Posterior cingulate gyrus (tissue), 11 donors: ENCODE measurements around the gene AK4.

Source experiments
- DNase-seq, 10 donors: peaks; one replicate each; pipeline versions ENCODE4 v3.0.0 to v3.0.0-alpha.2; 2020 to 2021; ENCODE audit warnings: mixed read lengths in 3 of 10
- intact Hi-C: fragments of 100-400 bp; cut with DNase I; formaldehyde crosslinking; loops from one replicate; pipeline ENCODE4 v1.15.1; 2023

AK4 gene

GRCh38 chr1:65172936-65173690 lies 25.1 kb downstream of the AK4 start:
- intact Hi-C loops = no loop called here
- no peak for DNase-seq

- no peak for DNase-seq
- intact Hi-C loops = no loop called here
Observed at GRCh38 chr1:65174585-65174984, 26.6 kb downstream of the AK4 start.

GRCh38 chr1:65175171-65176055 lies 27.4 kb downstream of the AK4 start:
- DNase-seq = peak in 8 of 10 donors; percentile 30 to 92 (median 48)
- intact Hi-C loops = no loop called here

GRCh38 chr1:65176056-65176450 lies 28.1 kb downstream of the AK4 start:
- DNase-seq = no peak
- intact Hi-C loops = no loop called here

GRCh38 chr1:65176591-65176990 lies 28.6 kb downstream of the AK4 start:
- intact Hi-C loops = no loop called here
- no peak for DNase-seq

- DNase-seq = no peak
- intact Hi-C loops = no loop called here
Observed at GRCh38 chr1:65177457-65177856, 29.5 kb downstream of the AK4 start.

DNA sequence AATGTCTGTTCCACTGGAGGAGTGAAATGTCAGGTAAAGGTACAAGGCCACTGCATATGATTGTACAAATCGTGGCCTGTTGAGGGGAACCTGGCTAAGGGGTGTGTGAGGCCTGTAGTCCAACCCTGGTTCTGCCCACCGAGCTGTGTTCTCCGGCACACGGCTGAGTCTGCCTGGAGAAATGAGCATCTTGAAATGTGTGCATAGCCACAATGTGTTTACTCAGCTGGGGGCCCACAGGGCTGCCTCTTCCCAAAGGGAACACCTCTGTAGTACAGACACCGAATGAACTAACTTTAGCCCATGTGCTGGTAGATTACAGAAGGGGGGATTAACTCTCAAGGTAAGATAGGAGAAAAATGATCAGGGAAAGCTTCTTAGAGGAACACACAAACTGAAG lies 30.2 kb downstream of the AK4 start:
- intact Hi-C loops = no loop called here

GRCh38 chr1:65179148-65179547 lies 31.1 kb downstream of the AK4 start:
- no peak for DNase-seq
- intact Hi-C loops = no loop called here

More for the DNA sequence above, 30.2 kb downstream of the AK4 start:
- no peak for DNase-seq

- intact Hi-C loops = no loop called here
- no peak for DNase-seq
Observed at GRCh38 chr1:65180977-65181376, 33.0 kb downstream of the AK4 start.

- intact Hi-C loops = no loop called here
- no peak for DNase-seq
Observed at GRCh38 chr1:65182658-65183268, 34.8 kb downstream of the AK4 start.

DNA sequence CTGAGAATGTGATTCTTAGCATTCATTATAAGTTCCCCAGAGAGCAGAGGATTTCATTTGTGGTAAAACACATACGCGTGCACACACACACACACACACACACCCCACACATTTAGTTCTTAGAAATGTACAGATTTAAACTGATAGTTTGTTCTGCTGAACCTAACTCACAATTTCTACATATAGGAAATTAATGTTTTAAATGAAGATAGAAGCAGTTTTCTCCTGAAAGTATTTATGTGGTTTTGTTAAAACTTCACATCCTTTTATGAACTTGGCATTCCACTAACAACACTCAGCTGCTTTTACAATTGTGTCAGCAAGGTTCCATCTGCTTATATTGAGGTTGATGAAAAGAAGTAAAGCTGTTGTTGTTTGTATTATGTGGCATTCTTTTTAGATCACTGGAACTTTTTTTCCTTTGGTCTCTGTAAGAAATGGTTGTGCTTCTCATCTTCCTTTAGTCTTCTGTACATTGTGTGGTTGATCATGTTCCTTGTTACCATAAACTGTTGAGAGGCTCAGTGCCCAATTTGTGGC lies 41.6 kb downstream of the AK4 start:
- intact Hi-C loops = no loop called here
- no peak for DNase-seq

DNA sequence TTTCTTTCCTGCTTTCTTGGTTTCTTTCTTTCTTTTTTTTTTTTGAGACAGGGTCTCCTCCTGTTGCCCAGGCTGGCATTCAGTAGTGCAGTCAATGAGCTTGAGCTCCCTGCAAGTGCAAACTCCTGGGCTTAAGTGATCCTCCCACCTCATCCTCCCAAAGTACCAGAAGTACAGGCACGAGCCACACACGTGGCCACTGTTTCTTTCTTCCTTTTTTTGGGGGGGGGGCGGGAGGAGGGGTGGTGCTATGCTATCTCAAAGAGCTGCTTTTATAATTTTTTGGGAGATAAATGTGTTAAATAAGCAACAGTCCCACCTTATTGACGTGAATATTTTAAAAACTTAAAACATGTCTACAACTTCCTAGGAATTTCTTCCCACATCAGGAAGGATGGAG lies 42.2 kb downstream of the AK4 start:
- no peak for DNase-seq
- intact Hi-C loops = no loop called here

- intact Hi-C loops = no loop called here
- DNase-seq = no peak
Observed at GRCh38 chr1:65193129-65193695, 45.2 kb downstream of the AK4 start.

GRCh38 chr1:65195495-65196417 lies 47.8 kb downstream of the AK4 start:
- DNase-seq = no peak
- intact Hi-C loops = no loop called here

DNA sequence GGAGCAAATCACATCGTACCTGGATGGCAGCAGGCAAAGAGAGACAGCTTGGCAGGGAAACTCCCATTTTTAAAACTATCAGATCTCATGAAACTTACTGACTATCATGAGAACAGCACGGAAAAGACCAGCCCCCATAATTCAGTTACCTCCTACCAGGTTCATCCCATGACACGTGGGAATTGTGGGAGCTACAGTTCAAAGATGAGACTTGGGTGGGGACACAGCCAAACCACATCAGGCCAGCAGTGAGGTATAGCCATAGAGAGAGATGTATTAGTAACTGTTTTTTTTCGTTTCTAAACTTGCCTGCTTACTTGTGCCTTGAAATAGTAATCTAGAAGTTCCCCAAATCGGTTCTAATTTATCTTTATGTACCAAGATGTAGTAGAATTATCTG lies 48.9 kb downstream of the AK4 start:
- intact Hi-C loops = no loop called here

DNA sequence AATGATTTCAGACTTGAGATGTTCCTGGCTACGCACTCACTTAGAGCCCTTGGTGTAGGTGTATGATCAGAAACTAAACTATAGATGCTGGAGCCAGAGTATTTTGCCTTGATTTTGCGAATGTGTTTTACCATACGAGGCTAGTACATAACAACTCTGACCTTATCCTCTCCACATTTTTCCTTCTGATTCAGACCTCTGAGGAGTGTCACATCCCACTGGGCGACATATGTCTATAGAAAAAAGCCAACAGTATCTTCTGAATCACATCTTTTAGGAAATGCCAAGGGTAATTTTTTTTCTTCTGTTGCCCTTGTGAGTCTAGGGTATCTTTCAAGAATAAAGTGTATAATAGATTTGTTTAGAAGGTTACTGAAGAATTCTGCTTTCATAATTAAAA lies 49.6 kb downstream of the AK4 start:
- DNase-seq = no peak
- intact Hi-C loops = no loop called here

More for the DNA sequence above, 48.9 kb downstream of the AK4 start:
- no peak for DNase-seq

DNA sequence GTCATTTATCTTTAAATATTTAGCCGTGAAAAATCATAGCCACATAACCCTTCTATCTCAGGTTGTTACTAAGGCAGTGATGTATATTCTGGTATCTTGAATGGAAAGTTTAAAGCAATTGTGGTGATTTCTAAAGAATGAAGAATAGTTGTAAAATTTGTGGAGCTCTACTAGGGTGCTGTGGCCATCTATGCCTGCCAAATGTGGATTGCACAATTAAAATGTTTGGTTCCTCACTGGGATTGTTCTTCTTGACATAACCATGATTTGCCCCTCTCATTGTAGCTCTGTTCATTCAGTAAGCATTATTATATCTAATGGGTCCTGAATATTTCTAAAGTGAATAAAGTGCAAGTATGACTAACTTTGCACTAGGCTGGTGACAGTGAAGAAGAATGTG lies 50.1 kb downstream of the AK4 start:
- intact Hi-C loops = no loop called here
- DNase-seq = no peak

- intact Hi-C loops = no loop called here
- DNase-seq = no peak
Observed at GRCh38 chr1:65200411-65200810, 52.4 kb downstream of the AK4 start.

DNA sequence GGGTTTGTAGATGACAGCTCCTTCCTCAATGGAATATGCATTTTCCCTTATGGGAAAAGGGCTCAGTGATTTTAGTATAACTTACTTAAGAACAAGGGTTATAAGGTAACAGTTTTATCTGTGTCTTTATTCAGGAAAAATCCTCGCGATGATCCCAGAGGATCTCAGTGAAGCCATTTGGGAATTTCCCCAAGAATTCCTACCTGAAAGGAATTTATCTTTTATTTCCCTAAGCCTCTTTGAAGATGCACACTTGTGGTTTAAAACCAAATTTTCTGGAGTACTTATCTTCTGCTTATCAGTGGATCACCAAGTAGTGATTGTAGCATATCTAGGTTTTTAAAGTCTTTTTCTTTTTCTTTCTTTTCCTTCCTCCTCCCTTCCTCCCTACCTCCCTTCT lies 58.8 kb downstream of the AK4 start:
- no peak for DNase-seq
- intact Hi-C loops = no loop called here

DNA sequence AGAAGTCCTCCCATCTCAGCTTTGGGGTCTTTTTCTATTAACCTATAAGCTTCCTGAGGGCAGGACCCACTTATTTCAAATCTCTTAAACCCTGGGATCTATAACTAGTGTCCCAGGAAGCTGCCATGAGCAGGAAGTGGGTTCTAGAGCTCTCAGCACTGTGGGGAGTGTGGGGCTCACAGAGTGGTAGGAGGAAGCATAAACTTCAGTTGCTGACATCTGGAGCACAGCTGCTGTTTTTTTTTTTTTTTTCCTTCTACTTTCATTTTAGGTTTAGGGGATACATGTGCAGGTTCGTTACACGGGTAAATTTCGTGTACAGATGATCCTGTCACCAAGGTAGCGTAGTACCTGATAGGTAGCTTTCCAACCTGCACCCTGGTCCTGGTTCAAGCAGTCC lies 59.3 kb downstream of the AK4 start:
- intact Hi-C loops = no loop called here
- no peak for DNase-seq
